Peyer's patch (tissue), 4 donors: ENCODE measurements around the gene SLC16A3. TPM values are rescaled to one million over a fixed set of nuclear protein-coding genes. Genes with fewer than 3 reads are reported as not detected.

Source experiments
- DNase-seq, 3 donors: peaks; one replicate each; pipeline ENCODE4 v3.0.0-alpha.2; 2017 to 2019
- H3K27ac ChIP-seq, 4 donors: fragments of 200-600 bp; sonication (generic); one replicate each; pipeline ENCODE4 v1.5.1; 2016 to 2019
- H3K27me3 ChIP-seq, 2 donors: fragments of 200-600 bp; sonication (generic); one replicate each; pipeline ENCODE4 v1.5.1; 2019
- H3K36me3 ChIP-seq, 3 donors: fragments of 200-600 bp; sonication (generic); one replicate each; pipeline ENCODE4 v1.5.1; 2016 to 2019
- H3K4me1 ChIP-seq, 4 donors: fragments of 200-600 bp; sonication (generic); one replicate each; pipeline ENCODE4 v1.5.1; 2016 to 2019
- H3K4me3 ChIP-seq, 4 donors: fragments of 200-600 bp; sonication (generic); 1 replicate in 3 of 4; 2 replicates in 1 of 4; pipeline ENCODE4 v1.5.1; 2016 to 2019; ENCODE audit warnings: mild to moderate bottlenecking in 1 of 4
- H3K9me3 ChIP-seq, 4 donors: fragments of 200-600 bp; sonication (generic); one replicate each; pipeline ENCODE4 v1.5.1; 2016 to 2019; ENCODE audit warnings: mild to moderate bottlenecking in 1 of 4
- CTCF ChIP-seq, 6 experiments: fragments of 450-650 bp in 4 of 6; fragments of 200-600 bp in 2 of 6; sonication (generic) in 1 of 6; IDR thresholded peaks; one replicate each; pipeline ENCODE4 v1.5.1; 2017 to 2019; ENCODE audit warnings: antibody characterized with exemption in 6 of 6, mild to moderate bottlenecking in 3 of 6, moderate library complexity in 1 of 6
- POLR2A ChIP-seq, 2 donors: fragments of 450-650 bp; IDR thresholded peaks; one replicate each; pipeline ENCODE4 v1.5.1; 2017; ENCODE audit warnings: antibody characterized with exemption in 2 of 2, mild to moderate bottlenecking in 2 of 2, moderate library complexity in 2 of 2
- total RNA-seq, 4 donors: library from RNA; depleted of rRNA; stranded (reverse); fragments of >200 nt; gene quantifications; one replicate each; pipeline ENCODE4 v1.1.0, GENCODE V29; 2016

SLC16A3 gene
- total RNA-seq, 4 donors from 2014 or later, result 18.9 to 55.0 (median 35.3) TPM

DNA sequence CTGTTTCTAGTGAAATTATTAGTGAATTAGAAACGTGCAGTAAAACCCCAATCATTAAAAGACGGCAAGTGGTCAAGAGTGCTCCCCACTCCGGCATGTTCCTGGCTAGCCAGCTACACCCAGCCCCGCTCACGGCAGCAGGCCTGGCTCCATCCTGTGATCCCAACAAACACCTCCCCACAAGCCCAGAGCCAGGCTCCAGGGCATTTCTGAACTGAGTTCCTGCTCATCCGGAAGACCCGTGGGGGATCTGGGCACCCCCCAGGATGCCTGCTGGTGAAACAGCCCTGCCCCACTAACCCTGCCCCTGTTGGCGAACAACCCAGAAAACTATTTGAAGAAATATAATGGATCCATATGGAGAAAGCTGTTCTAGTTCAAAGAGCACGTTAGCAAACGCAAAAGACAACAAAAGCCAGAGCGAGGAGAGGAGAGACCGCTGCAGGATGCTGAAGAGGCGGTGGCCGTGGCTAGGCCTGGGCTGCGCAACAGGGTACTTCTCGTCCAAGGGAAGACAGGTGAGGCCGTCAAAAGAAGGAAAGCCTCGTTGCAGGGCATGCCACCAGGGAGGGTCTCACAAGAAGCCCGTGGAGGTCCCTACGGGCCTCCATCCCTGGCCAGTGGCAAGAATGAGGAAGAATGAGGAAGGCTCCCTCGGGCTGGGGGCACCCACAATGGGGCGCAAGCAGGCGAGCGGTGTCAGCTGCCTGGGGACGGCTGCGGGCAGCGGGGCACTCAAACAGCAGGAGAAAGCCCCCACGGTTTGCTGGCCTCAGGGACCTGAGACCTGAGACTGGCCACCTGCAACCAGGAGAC is 19.2 kb downstream of the SLC16A3 start:
- Histone ChIP-seq H3K27ac (no peak overlapping the region), H3K9me3 (no peaks in the 10 kb centered on the region), H3K4me3 (no peak overlapping the region), H3K36me3 (peaks cover 0 to 100% (median 4%) of the 10 kb centered on the region in 3 donors), H3K4me1 (peaks cover 0 to 45% (median 0%) of the 10 kb centered on the region in 4 donors), H3K27me3 (no peaks in the 10 kb centered on the region)
- no peak for DNase-seq
- TF ChIP-seq POLR2A (IDR thresholded peaks at IDR 0.05) (no peak), CTCF (IDR thresholded peaks at IDR 0.05) (no peak)

- no peak for TF ChIP-seq CTCF (IDR thresholded peaks at IDR 0.05)
- TF ChIP-seq POLR2A (IDR thresholded peaks at IDR 0.05), result no peak
- Histone ChIP-seq H3K27me3 (no peaks in the 10 kb centered on the region), H3K36me3 (peaks cover 0 to 100% (median 4%) of the 10 kb centered on the region in 3 donors), H3K4me3 (no peak overlapping the region), H3K27ac (no peak overlapping the region), H3K9me3 (no peaks in the 10 kb centered on the region), H3K4me1 (peaks cover 0 to 35% (median 0%) of the 10 kb centered on the region in 4 donors)
- no peak for DNase-seq
These were observed 20.2 kb downstream of the SLC16A3 start for GRCh38 chr17:82248815-82249674.

- Histone ChIP-seq H3K27ac (no peak overlapping the region), H3K4me3 (no peak overlapping the region)
- TF ChIP-seq CTCF (IDR thresholded peaks at IDR 0.05), result no peak
- no peak for TF ChIP-seq POLR2A (IDR thresholded peaks at IDR 0.05)
These were observed 21.2 kb downstream of the SLC16A3 start for GRCh38 chr17:82249896-82250581.

DNA sequence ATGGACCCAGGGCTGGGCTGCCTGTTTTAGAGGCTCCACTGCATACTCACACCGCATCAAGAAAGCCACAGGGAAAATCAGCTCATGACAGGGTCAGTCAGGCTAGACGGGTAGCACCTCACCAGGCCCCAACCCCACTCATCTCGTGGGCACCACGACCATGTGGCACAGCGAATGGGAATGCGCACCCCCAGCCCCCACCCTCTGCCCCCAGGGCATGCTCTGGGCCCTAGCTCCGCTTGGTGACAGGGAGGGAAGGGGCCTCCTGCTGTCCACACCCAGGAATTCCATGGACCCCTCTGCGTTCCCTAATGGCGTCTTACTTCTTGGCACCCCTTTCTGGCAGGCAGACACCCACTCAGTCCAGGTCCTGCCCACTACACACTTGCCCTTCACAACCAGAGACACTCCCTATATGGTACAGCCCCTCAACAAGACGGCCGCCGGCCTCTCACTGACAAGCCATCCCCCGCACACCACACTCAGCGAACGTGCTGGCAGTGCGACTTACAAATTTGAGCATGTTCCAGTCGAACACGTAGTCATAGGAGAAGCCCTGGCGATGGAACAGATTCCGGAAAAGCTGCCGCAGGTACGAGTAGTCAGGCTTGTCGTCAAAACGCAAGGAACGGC is 22.1 kb downstream of the SLC16A3 start:
- DNase-seq, result no peak
- Histone ChIP-seq H3K36me3 (peaks cover 0 to 99% (median 4%) of the 10 kb centered on the region in 3 donors), H3K27ac (no peak overlapping the region)

More at GRCh38 chr17:82249896-82250581, 21.2 kb downstream of the SLC16A3 start:
- H3K9me3 ChIP-seq, result no peaks in the 10 kb centered on the region
- peaks cover 0 to 28% (median 0%) of the 10 kb centered on the region in 4 donors for H3K4me1 ChIP-seq
- H3K36me3 ChIP-seq, result peaks cover 0 to 99% (median 4%) of the 10 kb centered on the region in 3 donors
- no peak for DNase-seq
- H3K27me3 ChIP-seq, result no peaks in the 10 kb centered on the region

More for the DNA sequence above, 22.1 kb downstream of the SLC16A3 start:
- H3K4me3 ChIP-seq, result no peak overlapping the region
- TF ChIP-seq CTCF (IDR thresholded peaks at IDR 0.05) (no peak), POLR2A (IDR thresholded peaks at IDR 0.05) (no peak)
- H3K4me1 ChIP-seq, result peaks cover 0 to 24% (median 0%) of the 10 kb centered on the region in 4 donors
- H3K9me3 ChIP-seq, result no peaks in the 10 kb centered on the region
- H3K27me3 ChIP-seq, result no peaks in the 10 kb centered on the region
